ENCODE data around the gene KCNJ6. TPM values are rescaled to one million over a fixed set of nuclear protein-coding genes. Genes with fewer than 3 reads are reported as not detected.
A peak's percentile ranks its signal among the peaks of the same experiment; 100 is the strongest.

KCNJ6 gene
- total and polyA plus RNA-seq, 2 of the 8 experiments (the other 6 are each of a cell fraction or from before 2014, with no cell fraction given): 0.51 to 1.2 TPM

DNA sequence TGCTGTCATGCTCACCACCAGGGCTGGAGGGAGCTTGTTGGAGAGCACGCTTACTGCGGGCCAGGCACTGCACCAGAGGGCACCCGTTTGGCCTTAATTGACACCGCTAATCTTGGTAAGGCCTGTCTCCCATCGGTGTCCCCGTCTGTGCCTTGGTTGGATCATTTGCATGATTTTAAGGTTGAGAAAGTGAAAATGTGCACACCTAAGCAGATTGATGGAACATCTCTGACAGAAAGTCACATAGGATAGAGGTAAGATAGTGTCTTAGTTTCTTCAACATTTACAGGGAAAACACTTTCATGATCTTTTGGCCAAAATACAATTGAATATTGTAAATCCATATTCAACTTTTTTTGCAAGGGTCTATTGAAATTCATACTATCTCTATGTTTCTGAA, 255.5 kb downstream of the KCNJ6 start:
- POLR2A ChIA-PET (ENCODE audit: partially characterized antibody): interaction anchor here (1.5 kb wide), 1 partner anchor 9 kb away, joined by 4 read pairs; no protein-coding TSS in a partner anchor

More for the DNA sequence above, 255.5 kb downstream of the KCNJ6 start:
- Histone ChIP-seq H2AK5ac (ENCODE audit: low read depth, low read length) (no peak overlapping the region), H3K79me2 (ENCODE audit: control insufficient read depth in 1 of 2, insufficient read depth in 2 of 2, low read length in 2 of 2) (no peaks in the 10 kb centered on the region), H3K4me2 (ENCODE audit: insufficient read depth in 1 of 2, low read depth in 2 of 2, low read length in 2 of 2) (no peak overlapping the region), H2BK12ac (ENCODE audit: low read depth, low read length) (peak overlapping the region; percentile 64; the same call in 1 of the 2 replicates), H3K79me1 (ENCODE audit: low read depth, low read length) (no peaks in the 10 kb centered on the region), H4K5ac (ENCODE audit: insufficient read length, low read depth, low read length) (no peak overlapping the region), H3K9me3 (ENCODE audit: insufficient read depth in 2 of 2, low read depth in 1 of 2, low read length in 1 of 2) (peaks cover 11 to 17% of the 10 kb centered on the region in 2 experiments), H3K36me3 (ENCODE audit: control insufficient read depth in 2 of 4, insufficient read depth in 4 of 4, low read length in 3 of 4) (peaks cover 0 to 4% (median 0%) of the 10 kb centered on the region in 4 experiments; a peak in 1 of 8 replicates), H4K8ac (ENCODE audit: extremely low read depth, insufficient read depth, low read length) (no peak overlapping the region), H2AFZ (ENCODE audit: low read length) (no peak overlapping the region), H4K91ac (replicated peaks; ENCODE audit: insufficient read length, low read length) (no peak overlapping the region), H3K14ac (ENCODE audit: insufficient read length) (no peak overlapping the region), H3K23ac (ENCODE audit: insufficient read length) (no peak overlapping the region), H3K27ac (ENCODE audit: low read depth, low read length) (no peak overlapping the region), H2BK5ac (ENCODE audit: low read depth, low read length) (no peak overlapping the region; the same call in 1 of the 2 replicates), H2BK120ac (replicated peaks; ENCODE audit: low read depth, low read length) (no peak overlapping the region), H3K4me1 (replicated peaks in 1 of 4; ENCODE audit: control insufficient read depth in 3 of 4, insufficient read depth in 4 of 4, low read length in 3 of 4) (no peaks in the 10 kb centered on the region), H3K18ac (ENCODE audit: extremely low read depth, low read length) (no peak overlapping the region), H3K9ac (replicated peaks in 1 of 4; ENCODE audit: extremely low read depth in 1 of 4, low read depth in 3 of 4, low read length in 3 of 4) (no peak overlapping the region), H2BK15ac (ENCODE audit: low read length) (no peak overlapping the region), H3K27me3 (replicated peaks in 1 of 4; ENCODE audit: control insufficient read depth in 3 of 4, extremely low read depth in 1 of 4, insufficient read depth in 3 of 4, low read length in 3 of 4) (no peaks in the 10 kb centered on the region), H3K56ac (replicated peaks; ENCODE audit: insufficient read length, low read depth, low read length) (no peak overlapping the region), H4K20me1 (replicated peaks in 1 of 2; ENCODE audit: control insufficient read depth in 1 of 2, insufficient read depth in 2 of 2, low read length in 2 of 2) (no peaks in the 10 kb centered on the region), H2BK20ac (ENCODE audit: low read length) (no peak overlapping the region; the same call in 1 of the 2 replicates), H3K23me2 (ENCODE audit: low read depth, low read length) (no peaks in the 10 kb centered on the region), H3K4ac (replicated peaks; ENCODE audit: insufficient read length, low read depth, low read length) (no peak overlapping the region), H3K4me3 (ENCODE audit: extremely low read depth in 1 of 4, insufficient read depth in 2 of 4, low read depth in 3 of 4, low read length in 4 of 4) (no peak overlapping the region)
- CTCF ChIA-PET (ENCODE audit: partially characterized antibody): interaction anchor here (2.3 kb wide), 1 partner anchor 14 kb away, joined by 11 read pairs; no protein-coding TSS in a partner anchor
- FAIRE-seq (no peak), DNase-seq (ENCODE audit: low read depth in 1 of 2, low spot score in 2 of 2) (no peak)
- TF ChIP-seq, protein P1, sequence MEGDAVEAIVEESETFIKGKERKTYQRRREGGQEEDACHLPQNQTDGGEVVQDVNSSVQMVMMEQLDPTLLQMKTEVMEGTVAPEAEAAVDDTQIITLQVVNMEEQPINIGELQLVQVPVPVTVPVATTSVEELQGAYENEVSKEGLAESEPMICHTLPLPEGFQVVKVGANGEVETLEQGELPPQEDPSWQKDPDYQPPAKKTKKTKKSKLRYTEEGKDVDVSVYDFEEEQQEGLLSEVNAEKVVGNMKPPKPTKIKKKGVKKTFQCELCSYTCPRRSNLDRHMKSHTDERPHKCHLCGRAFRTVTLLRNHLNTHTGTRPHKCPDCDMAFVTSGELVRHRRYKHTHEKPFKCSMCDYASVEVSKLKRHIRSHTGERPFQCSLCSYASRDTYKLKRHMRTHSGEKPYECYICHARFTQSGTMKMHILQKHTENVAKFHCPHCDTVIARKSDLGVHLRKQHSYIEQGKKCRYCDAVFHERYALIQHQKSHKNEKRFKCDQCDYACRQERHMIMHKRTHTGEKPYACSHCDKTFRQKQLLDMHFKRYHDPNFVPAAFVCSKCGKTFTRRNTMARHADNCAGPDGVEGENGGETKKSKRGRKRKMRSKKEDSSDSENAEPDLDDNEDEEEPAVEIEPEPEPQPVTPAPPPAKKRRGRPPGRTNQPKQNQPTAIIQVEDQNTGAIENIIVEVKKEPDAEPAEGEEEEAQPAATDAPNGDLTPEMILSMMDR (IDR thresholded peaks at IDR 0.05; ENCODE audit: control extremely low read depth in 1 of 3, insufficient read depth in 1 of 3, low read depth in 1 of 3, low read length in 3 of 3): peak in 1 of 3 experiments; percentile 14; a peak in 1 of 4 replicates
- TF ChIP-seq MAFK (IDR thresholded peaks at IDR 0.05; ENCODE audit: low read depth, low read length): no peak
- 96% methylated on average over 6 of the region's 6 CpGs; no CpG with 5 or more reads in 1 of the 2 experiments for WGBS, 2 experiments (ENCODE audit: extremely low coverage in 1 of 2, insufficient coverage in 1 of 2, insufficient read length in 1 of 2, insufficient replicate concordance in 2 of 2, low coverage in 1 of 2, low lambda C conversion rate in 2 of 2, missing lambda C conversion rate in 1 of 2)
